HG02973 (cell line): Measurements from ENCODE around the gene ARL8B.
A peak's percentile ranks its signal among the peaks of the same experiment; 100 is the strongest.
"Not testable (repeated sequence)": the region's sequence is repeated elsewhere in the genome, so short reads cannot be mapped to it uniquely, and the experiment has no call there.

Experiments
- ATAC-seq: cut with Tn5 transposase; IDR thresholded peaks from one replicate; pipeline ENCODE4 v1.9.1; 2021; ENCODE audit warnings: moderate library complexity; ENCODE audit not compliant: unreplicated experiment

The ARL8B gene

GRCh38 chr3:5144316-5144994, 22.4 kb downstream of the ARL8B start:
- ATAC-seq = no peak

DNA sequence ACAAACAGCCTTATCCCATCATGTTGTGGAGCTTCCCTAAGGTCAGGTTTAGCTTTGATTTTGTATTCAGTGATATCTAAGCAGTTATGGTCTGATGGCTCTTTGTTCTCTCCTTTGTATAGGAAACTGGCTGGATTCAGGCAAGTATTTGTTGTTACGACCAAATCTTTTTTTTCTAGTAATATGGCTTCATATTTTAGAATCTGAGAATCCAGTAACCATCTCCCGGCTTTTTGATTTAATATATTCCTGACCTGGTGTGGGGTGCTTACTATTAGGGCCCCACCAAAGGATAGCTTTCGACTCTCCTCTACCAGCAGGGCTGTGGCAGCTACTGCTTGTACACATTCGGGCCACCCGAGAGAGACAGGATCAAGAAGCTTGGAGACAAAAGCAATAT, 23.0 kb downstream of the ARL8B start:
- no peak for ATAC-seq

GRCh38 chr3:5147152-5147551, 25.1 kb downstream of the ARL8B start:
- ATAC-seq = not testable (repeated sequence)

DNA sequence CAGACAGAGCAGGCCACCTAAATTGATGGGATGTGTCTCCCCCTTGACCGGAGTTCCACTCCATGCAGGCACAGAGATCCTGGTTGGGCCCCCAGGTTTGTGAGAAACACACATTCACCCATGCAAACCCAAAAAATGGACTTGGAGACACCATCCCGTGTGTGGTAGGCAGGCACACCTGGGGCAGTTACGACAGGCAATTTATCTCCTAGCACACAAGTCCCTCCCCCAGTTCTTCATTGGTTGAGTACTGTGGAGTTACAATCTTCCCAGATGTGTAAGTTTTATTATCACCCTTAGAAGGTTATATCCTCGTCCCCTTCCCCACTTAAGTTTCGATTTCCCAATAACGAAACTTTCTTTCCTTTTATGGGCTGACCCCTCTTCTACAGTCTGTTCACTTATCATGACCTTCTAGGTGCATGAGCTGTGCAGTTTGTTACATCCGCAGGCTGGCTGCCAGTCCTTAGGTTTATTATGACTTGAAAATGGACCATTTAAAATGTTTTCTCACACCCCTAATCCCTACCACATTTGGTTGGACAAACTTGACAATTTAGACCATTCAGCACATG, 27.3 kb downstream of the ARL8B start:
- ATAC-seq = no peak

DNA sequence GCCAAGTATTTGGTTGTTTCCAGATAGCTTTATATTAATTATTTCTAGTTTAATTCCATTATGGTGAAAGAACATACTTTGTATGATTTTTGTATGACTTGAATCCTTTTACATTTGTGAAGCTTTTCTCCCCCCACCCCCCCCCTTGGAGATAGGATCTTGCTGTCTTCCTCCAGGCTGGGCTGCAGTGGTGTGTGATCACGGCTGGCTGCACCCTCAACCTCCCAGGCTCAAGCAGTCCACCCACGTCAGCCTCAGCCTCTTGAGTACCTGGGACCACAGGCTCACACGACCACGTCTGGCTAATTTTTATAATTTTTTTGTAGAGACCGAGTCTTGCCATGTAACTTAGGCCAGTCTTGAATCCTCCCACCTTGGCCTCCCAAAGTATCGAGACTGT, 29.5 kb downstream of the ARL8B start:
- no peak for ATAC-seq

GRCh38 chr3:5153074-5153473, 31.0 kb downstream of the ARL8B start:
- no peak for ATAC-seq

DNA sequence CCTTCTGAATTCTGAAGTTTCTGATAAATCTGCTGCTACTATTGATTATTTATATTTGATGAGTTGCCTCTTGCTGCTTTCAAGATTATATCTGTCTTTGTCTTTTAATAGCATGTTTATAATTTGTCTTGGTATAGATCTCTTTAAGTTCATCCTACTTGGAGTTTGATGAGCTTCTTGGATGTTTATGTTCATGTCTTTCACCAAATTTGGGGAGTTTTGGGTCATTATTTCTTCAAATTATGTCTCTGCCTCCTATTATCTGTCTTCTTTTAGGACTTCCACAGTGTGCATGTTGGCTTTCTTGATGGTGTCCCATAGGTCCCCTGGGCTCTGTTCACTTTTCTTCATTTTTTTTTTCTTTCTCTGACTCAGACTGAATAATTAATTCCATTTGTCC, 33.1 kb downstream of the ARL8B start:
- ATAC-seq = no peak

DNA sequence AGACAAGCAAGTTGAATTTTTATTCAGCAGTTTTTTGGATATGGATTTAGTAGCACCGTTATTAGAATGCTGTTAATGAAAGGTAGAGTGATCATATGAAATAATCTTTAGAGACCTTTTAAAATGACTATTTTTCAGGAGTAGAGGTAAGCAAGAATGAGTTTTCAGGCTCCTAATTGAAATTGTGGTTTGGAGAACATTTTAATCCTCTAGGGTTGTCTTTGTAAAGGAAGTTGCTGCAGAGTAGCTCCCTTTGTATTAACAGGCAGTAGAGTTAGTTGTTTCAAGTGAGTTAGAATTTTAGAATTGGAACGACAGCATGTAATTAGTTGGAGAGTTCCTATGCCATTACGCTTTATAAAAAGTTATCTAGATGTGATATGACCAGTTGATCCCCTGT, 38.2 kb downstream of the ARL8B start:
- ATAC-seq = no peak

GRCh38 chr3:5160940-5161858, 39.1 kb downstream of the ARL8B start:
- no peak for ATAC-seq

GRCh38 chr3:5162102-5162501, 40.0 kb downstream of the ARL8B start:
- no peak for ATAC-seq

GRCh38 chr3:5165698-5166097, 43.6 kb downstream of the ARL8B start:
- no peak for ATAC-seq

DNA sequence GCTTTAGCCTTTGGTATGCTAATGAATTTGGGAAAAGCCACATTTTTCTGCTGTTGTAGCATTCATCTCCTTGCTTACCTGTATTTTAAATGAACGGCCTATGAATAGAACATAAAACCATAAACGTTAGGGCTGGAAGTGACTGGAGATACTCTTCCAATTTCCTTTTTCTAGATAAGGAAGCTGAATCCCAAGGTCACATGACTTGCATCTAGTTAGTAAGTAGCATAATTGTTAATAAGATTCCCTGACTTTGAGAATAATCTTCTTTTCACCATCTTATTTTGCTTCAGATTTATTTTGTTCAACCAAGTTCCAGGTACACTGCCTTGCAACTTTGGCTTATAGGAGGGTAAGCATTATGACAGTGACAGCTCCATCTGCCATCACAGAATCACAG, 44.8 kb downstream of the ARL8B start:
- ATAC-seq = no peak

GRCh38 chr3:5168110-5168509, 46.0 kb downstream of the ARL8B start:
- ATAC-seq = no peak

- no peak for ATAC-seq
Observed at GRCh38 chr3:5169807-5170206, 47.7 kb downstream of the ARL8B start.

DNA sequence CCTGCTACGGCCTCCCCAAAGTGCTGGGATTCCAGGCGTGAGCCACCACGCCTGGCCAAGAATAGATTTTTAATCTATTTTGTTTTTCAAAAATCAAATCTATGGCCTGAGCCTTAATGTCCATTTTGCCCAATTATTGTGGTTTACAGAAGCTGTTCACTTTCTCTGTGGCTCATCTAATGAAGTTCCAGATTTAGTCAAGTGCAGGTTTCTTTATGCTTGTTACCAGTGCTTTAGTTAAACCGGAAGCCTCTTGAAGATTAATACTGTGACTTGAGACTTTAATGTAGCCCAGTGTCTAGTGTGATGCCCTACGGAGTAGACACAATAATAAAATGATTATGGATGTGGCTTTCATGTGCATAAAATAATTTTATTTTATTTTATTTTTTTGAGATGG, 48.9 kb downstream of the ARL8B start:
- ATAC-seq = no peak

DNA sequence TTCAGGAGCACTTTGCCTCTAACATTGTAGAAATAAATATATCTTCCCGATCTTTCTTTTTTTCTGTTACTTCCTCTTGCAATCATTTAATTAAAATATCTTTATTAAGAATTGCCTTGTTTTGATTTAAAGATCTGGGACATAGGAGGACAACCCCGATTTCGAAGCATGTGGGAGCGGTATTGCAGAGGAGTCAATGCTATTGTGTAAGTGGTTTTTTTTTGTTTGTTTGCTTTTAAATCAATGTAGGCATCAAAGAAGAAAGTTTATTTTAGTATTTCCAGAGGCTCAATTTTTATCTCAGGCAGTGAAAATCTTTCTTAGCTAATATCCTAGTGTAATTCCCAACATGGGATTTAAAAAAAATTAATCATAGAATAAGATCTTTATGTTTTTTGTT, 49.9 kb downstream of the ARL8B start:
- ATAC-seq = no peak

GRCh38 chr3:5179036-5179435, 56.9 kb downstream of the ARL8B start:
- ATAC-seq = not testable (repeated sequence)

GRCh38 chr3:5181469-5182141, 59.5 kb downstream of the ARL8B start:
- ATAC-seq = peak; percentile 57

DNA sequence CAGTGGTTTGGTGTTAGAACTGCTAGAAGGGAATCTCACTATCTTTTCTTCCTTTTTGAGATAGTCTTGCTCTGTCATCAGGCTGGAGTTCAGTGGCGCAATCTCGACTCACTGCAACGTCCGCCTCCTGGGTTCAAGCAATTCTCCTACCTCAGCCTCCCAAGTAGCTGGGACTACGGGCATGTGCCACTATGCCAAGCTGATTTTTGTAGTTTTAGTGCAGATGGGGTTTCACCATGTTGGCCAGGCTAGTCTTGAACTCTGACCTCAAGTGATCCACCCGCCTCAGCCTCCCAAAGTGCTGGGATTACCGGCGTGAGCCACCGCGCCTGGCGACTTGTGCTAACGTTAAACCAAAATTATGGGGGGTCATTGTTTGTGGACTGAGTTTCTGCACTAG, 61.6 kb downstream of the ARL8B start:
- ATAC-seq = not testable (repeated sequence)

DNA sequence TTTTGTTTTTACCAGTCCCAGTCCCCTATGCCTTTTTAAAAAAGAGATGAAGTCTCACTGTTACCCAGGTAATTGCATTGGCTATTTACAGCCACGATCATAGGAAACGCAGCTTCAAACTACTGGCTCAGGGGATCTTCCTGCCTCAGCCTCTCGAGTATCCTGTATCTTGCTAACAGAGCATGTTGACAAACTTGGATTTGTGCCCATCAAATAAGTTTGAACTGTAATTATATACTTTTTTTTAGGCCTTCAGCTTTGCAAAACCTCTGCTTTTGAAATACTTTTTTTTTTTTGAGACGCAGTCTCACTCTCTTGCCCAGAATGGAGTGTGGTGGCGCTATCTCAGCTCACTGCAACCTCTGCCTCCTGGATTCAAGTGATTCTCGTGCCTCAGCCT, 62.4 kb downstream of the ARL8B start:
- ATAC-seq = no peak

- no peak for ATAC-seq
Observed at GRCh38 chr3:5185093-5185673, 63.1 kb downstream of the ARL8B start.
